GM12873 (cell line): Measurements from ENCODE around the gene MINDY3.

Experiments
- TF ChIP-seq, protein P1 (sequence below): IDR thresholded peaks from 2 replicates; pipeline ENCODE4 v1.5.1; 2012; ENCODE audit warnings: low read depth, mild to moderate bottlenecking, moderate library complexity, low read length, control low read depth; ENCODE audit not compliant: insufficient read depth; ENCODE audit errors: missing control alignments

Gene MINDY3

DNA sequence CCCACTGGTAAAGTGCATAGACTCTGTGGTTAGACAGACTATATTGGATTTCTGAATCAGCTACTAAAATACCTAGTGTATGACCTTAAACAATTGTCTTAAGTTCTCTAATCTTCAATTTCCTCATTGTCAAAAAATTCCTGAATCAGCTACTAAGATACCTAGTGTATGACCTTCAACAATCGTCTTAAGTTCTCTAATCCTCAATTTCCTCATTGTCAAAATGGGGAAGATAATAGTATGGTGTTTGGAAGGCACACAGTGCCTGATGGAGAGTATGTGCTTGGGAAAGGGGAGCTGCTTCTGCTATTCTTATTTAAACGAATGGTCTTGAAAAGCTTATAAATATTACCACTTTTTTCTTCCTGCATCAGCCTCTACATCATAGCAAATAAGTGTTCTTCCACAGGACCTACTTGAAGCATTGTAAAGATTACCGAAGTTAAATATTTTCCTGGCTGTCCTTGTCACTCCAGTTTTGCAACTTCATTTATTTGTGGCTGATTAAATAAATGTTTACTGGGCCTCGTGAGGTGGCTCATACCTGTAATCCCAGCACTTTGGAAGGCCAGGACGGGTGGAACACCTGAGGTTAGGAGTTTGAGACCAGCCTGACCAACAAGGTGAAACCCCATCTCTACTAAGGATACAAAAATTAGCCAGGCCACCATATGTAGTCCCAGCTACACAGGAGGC is 76.2 kb downstream of the MINDY3 start:
- TF ChIP-seq, protein P1, sequence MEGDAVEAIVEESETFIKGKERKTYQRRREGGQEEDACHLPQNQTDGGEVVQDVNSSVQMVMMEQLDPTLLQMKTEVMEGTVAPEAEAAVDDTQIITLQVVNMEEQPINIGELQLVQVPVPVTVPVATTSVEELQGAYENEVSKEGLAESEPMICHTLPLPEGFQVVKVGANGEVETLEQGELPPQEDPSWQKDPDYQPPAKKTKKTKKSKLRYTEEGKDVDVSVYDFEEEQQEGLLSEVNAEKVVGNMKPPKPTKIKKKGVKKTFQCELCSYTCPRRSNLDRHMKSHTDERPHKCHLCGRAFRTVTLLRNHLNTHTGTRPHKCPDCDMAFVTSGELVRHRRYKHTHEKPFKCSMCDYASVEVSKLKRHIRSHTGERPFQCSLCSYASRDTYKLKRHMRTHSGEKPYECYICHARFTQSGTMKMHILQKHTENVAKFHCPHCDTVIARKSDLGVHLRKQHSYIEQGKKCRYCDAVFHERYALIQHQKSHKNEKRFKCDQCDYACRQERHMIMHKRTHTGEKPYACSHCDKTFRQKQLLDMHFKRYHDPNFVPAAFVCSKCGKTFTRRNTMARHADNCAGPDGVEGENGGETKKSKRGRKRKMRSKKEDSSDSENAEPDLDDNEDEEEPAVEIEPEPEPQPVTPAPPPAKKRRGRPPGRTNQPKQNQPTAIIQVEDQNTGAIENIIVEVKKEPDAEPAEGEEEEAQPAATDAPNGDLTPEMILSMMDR = no peak

DNA sequence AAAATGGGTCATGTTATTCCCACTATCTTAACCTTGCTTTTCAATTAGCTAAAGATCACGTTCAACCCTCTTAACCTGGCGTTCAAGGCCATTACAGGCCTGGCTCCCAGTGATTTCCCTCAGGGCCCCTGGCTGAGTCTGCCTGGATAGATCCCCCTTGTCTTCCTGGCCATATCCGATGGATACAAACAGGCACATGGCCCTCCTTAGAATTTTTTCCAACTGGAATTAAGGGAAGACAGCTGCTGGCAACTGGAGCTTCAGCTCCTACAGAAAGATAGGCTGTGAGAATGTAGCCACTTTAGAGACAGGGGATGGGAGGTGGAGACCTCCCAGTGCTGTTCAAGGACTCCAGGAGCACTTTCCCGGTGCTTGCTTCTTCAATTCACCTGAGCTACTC is 77.5 kb downstream of the MINDY3 start:
- TF ChIP-seq, protein P1 = no peak

DNA sequence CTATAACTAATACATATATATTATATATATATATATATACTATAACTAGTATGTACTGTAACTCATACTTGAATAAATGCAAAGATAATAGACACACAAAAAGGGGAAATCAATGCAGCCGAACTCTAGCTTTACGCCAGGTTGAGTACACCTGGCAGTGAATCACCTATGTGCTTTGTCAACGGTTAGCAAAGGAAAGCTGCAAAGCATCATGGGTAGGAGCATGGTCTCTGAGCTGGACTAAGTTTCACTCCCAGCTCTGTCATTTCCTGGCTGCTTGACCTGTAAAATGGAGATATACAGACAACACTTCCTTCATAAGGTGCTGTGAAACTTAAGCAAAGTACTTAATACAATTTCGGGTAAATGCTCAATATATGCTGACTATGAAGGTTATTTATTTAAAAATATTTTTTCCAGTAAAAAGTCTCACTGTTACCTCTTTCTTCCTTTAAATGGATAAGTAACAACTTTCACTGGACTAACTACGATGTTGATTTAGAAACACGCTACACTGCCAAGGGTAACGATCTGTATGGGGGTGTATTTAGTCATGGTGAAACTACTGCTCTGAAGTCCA is 78.8 kb downstream of the MINDY3 start:
- TF ChIP-seq, protein P1 = no peak

DNA sequence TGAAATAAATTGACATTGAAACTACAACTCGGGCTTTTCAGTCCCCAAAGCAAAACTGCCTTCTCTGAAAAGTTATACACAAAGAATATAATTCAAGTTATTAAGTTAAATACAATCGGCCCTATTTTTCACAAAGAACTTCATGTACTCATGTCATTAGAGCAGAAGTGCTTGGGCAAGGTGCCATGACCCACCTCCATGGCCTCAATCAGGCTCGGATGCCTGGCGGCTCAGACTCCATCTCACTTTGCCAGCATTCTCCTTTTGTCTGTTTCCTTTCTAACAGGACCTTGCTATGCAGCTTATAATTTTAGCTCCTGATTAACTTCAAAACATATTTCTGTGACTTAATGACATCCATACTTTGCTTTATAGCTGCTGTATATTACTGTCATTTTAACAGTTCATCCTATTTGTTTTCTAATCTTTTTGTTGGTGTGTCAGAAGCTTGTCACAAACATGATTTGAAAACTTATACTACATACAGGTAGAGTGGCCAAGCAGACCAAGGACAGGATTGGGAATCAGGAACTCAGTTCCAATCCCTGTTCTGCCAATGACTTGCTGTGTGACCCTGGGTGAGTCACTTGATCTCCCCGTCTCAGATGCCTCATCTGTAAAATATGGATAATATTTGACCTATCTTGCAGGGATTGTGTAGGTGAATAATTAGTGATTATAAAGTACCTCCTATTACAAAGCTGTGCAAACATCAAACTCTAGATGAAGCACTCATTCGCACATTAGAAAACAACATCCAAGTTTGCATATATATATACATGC is 79.8 kb downstream of the MINDY3 start:
- TF ChIP-seq, protein P1 = no peak

DNA sequence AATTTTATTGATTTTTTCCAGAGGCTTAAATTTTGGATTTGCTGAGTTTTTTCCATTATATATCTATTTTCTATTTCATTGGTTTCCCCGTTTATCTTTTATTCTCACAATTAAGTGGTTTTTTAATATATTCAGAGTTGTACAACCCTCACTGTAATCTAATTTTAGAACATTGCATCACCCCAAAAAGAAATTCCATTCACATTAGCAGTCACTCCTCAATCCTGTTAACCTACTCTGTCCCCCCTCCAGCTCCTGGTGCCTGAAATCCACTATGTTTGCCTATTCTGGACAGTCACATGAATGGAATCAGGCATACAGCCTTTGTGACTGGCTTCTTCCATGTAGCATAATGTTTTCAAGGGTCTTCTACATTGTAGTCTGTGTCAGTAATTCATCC is 84.8 kb downstream of the MINDY3 start:
- TF ChIP-seq, protein P1 = no peak

DNA sequence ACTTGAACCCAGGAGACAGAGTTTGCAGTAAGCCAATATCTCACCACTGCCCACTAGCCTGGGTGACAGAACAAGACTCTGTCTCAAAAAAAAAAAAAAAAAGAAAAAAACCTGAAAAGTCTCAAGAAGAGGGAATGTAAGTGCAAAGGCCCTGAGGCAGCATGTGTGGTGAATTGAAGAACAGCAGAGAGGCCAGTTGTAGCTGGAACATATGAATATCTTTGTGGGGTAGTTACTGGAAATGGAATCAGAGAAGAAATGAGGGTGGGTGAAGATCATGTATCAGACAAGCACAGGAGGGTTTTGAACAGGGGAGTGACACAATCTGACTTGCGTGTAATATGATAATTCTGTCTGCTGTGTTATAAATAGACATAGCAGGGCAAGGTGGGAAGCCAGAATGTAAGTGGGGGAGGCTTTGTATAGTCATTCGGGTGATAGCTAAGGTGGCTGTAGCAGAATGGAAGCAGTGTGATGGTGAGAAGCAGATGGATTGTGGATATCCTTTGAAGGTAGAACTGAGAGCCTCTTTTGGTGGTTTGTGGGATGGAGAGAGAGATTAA is 95.3 kb downstream of the MINDY3 start:
- TF ChIP-seq, protein P1 = no peak

DNA sequence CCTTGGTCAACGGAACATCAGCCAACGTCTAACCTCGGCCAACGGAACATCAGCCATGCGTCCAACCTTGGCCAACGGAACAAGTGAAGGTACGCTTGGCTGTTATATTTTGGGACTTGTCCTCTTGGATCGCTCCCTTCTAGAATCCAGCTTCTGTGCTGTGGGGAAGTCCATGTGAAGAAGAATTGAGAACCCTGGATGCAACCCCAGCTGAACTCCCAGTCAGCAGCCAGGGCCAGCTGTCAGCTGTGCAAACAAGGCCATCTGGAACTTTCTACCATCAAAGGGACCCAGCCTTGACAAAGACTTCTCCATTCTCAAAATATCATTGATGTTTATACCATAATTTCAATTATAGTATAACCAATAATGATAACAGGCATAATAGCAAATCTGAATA is 97.3 kb downstream of the MINDY3 start:
- TF ChIP-seq, protein P1 = no peak
